ENCODE results near the gene HERPUD1.

The HERPUD1 gene

GRCh38 chr16:56896244-56896643 lies 35.7 kb upstream of the HERPUD1 start:
- no peak for TF ChIP-seq FOXA1 (IDR thresholded peaks at IDR 0.05)
- no peak for TF ChIP-seq TARDBP (IDR thresholded peaks at IDR 0.05)
- TF ChIP-seq ELF4 (IDR thresholded peaks at IDR 0.05) = no peak
- TF ChIP-seq FOXM1 (IDR thresholded peaks at IDR 0.05; ENCODE audit: borderline replicate concordance) = no peak
- no peak for TF ChIP-seq ZNF384 (IDR thresholded peaks at IDR 0.05)
- TF ChIP-seq SUZ12 (IDR thresholded peaks at IDR 0.05) = no peak
- TF ChIP-seq LEF1 (IDR thresholded peaks at IDR 0.05; ENCODE audit: borderline replicate concordance) = no peak
- TF ChIP-seq ARNT (IDR thresholded peaks at IDR 0.05) = no peak
- no peak for TF ChIP-seq PKNOX1 (IDR thresholded peaks at IDR 0.05)
- no peak for TF ChIP-seq SP1 (IDR thresholded peaks at IDR 0.05)
- no peak for TF ChIP-seq NFRKB (IDR thresholded peaks at IDR 0.05)
- no peak for TF ChIP-seq FOXK2 (IDR thresholded peaks at IDR 0.05)
- TF ChIP-seq HDGF (IDR thresholded peaks at IDR 0.05; ENCODE audit: borderline replicate concordance) = no peak
- no peak for TF ChIP-seq CTBP1 (IDR thresholded peaks at IDR 0.05; ENCODE audit: borderline replicate concordance)
- no peak for TF ChIP-seq L3MBTL2 (conservative IDR thresholded peaks at IDR 0.05)
- no peak for TF ChIP-seq BHLHE40 (IDR thresholded peaks at IDR 0.05; ENCODE audit: borderline replicate concordance)
- POLR2A ChIA-PET = interaction anchor here (1.8 kb wide), 1 partner anchor 35 kb away, joined by 4 read pairs; the partner anchor contains the start of gene HERPUD1
- CTCF ChIA-PET = no interaction called here
- DNase-seq (ENCODE audit: extremely low spot score) = no peak

DNA sequence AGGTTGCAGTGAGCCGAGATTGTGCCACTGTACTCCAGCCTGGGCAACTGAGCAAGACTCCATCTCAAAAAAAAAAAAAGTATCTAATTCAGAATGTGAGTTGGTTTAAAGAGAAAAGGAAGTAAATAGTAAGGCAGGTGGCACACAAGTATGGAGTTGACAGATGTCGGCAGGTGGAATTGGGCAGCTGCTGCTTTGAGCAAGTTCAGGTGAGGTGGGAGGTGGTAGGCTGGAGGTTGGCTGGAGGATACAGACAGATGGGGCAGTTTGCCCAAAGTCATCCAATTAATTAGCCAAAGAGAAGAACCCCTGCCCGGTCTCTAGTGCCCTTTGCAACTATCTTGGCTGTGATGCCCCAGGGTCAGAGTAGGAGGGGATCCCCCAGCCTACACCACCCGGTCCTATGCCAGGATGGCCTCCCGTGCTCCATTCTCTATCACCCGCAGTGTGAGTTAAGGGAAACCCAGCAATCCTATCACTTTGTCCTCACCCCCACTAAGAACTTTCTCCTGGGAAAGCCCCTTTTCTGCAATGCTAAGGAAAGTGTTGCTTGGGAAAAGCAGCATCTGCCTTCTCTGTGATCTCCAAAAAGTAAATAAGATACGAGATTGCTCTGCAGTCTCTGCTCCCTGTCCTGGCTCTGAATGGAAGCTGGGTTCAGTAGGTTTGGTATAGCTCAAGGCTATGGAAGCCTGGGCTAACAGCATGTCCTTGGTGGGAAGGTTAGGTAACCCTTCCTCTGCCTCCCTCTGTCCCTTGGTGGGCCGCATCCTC lies 34.7 kb upstream of the HERPUD1 start:
- TF ChIP-seq NFRKB (IDR thresholded peaks at IDR 0.05) (no peak), L3MBTL2 (conservative IDR thresholded peaks at IDR 0.05) (no peak), SUZ12 (IDR thresholded peaks at IDR 0.05) (no peak), BHLHE40 (IDR thresholded peaks at IDR 0.05; ENCODE audit: borderline replicate concordance) (no peak), FOXK2 (IDR thresholded peaks at IDR 0.05) (no peak), FOXM1 (IDR thresholded peaks at IDR 0.05; ENCODE audit: borderline replicate concordance) (no peak), ARNT (IDR thresholded peaks at IDR 0.05) (no peak), CTBP1 (IDR thresholded peaks at IDR 0.05; ENCODE audit: borderline replicate concordance) (no peak), LEF1 (IDR thresholded peaks at IDR 0.05; ENCODE audit: borderline replicate concordance) (no peak), FOXA1 (IDR thresholded peaks at IDR 0.05) (no peak), HDGF (IDR thresholded peaks at IDR 0.05; ENCODE audit: borderline replicate concordance) (no peak), TARDBP (IDR thresholded peaks at IDR 0.05) (no peak), ZNF384 (IDR thresholded peaks at IDR 0.05) (no peak), SP1 (IDR thresholded peaks at IDR 0.05) (no peak), ELF4 (IDR thresholded peaks at IDR 0.05) (no peak), PKNOX1 (IDR thresholded peaks at IDR 0.05) (no peak)
- ChIA-PET CTCF (no interaction called here), POLR2A (interaction anchor here (1.8 kb wide), 1 partner anchor 34 kb away, joined by 4 read pairs; the partner anchor contains the start of gene HERPUD1)
- DNase-seq (ENCODE audit: extremely low spot score) = no peak

- ChIA-PET POLR2A (no interaction called here), CTCF (no interaction called here)
- TF ChIP-seq SP1 (IDR thresholded peaks at IDR 0.05) = no peak
- TF ChIP-seq L3MBTL2 (conservative IDR thresholded peaks at IDR 0.05) = no peak
- no peak for TF ChIP-seq PKNOX1 (IDR thresholded peaks at IDR 0.05)
- no peak for TF ChIP-seq SUZ12 (IDR thresholded peaks at IDR 0.05)
- no peak for TF ChIP-seq NFRKB (IDR thresholded peaks at IDR 0.05)
- no peak for TF ChIP-seq FOXM1 (IDR thresholded peaks at IDR 0.05; ENCODE audit: borderline replicate concordance)
- TF ChIP-seq FOXK2 (IDR thresholded peaks at IDR 0.05) = no peak
- no peak for TF ChIP-seq FOXA1 (IDR thresholded peaks at IDR 0.05)
- no peak for DNase-seq (ENCODE audit: extremely low spot score)
These were observed 33.1 kb upstream of the HERPUD1 start for GRCh38 chr16:56898847-56899246.

DNA sequence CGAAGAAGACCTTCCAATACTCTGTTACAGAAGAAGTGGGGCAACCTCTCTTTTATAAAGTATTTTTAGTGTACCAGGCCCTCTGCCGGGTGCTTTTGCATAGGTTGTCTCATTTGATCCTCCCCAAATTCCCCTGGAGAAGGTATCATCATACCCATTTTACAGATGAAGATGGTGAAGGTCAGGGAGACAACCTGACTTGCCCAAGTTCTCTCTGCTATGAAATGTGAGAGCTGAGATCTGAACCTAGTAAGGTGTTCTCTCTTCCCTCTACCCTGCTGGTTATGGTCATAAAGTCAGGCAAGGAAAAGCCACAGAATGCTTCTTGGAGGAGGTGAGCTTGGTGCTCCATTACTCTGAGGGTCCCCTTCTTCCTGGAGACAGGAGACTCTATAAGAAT lies 28.1 kb upstream of the HERPUD1 start:
- ChIA-PET CTCF (no interaction called here), POLR2A (interaction anchor here (1.1 kb wide), 1 partner anchor 28 kb away, joined by 4 read pairs; the partner anchor contains the start of gene HERPUD1)
- no peak for DNase-seq (ENCODE audit: extremely low spot score)
- TF ChIP-seq NFRKB (IDR thresholded peaks at IDR 0.05) (no peak), SP1 (IDR thresholded peaks at IDR 0.05) (no peak), ARNT (IDR thresholded peaks at IDR 0.05) (no peak)

DNA sequence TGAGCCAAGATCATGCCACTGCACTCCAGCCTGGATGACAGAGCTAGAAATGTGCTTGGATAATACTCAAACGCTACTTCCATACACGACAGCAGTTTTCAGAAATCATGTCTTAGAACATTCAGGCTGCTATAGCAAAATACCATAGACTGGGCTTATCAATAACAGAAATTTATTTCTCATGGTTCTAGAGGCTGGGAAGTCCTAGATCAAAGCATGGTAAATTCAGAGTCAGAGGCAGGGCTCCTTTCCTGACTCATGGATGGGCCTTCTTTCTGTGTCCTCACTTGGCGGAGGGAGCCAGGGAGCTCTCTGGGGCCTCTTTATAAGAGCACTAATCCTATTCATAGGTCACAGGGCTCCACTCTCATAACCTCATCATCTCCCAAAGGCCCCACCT lies 24.5 kb upstream of the HERPUD1 start:
- DNase-seq (ENCODE audit: extremely low spot score) = no peak
- ChIA-PET POLR2A (no interaction called here), CTCF (no interaction called here)
- no peak for TF ChIP-seq NFRKB (IDR thresholded peaks at IDR 0.05)
- no peak for TF ChIP-seq SUZ12 (IDR thresholded peaks at IDR 0.05)
- TF ChIP-seq TARDBP (IDR thresholded peaks at IDR 0.05) = no peak
- no peak for TF ChIP-seq ZNF384 (IDR thresholded peaks at IDR 0.05)
- TF ChIP-seq SP1 (IDR thresholded peaks at IDR 0.05) = no peak
- TF ChIP-seq LEF1 (IDR thresholded peaks at IDR 0.05; ENCODE audit: borderline replicate concordance) = no peak
- no peak for TF ChIP-seq ELF4 (IDR thresholded peaks at IDR 0.05)
- TF ChIP-seq PKNOX1 (IDR thresholded peaks at IDR 0.05) = no peak
- no peak for TF ChIP-seq CTBP1 (IDR thresholded peaks at IDR 0.05; ENCODE audit: borderline replicate concordance)
- no peak for TF ChIP-seq BHLHE40 (IDR thresholded peaks at IDR 0.05; ENCODE audit: borderline replicate concordance)
- TF ChIP-seq FOXK2 (IDR thresholded peaks at IDR 0.05) = no peak
- TF ChIP-seq FOXA1 (IDR thresholded peaks at IDR 0.05) = no peak
